Measurements from ENCODE around the gene ARAP3.

Gene ARAP3

GRCh38 chr5:141714542-141715310, 32.7 kb upstream of the ARAP3 start:
- no peak for TF ChIP-seq CREB1 (IDR thresholded peaks at IDR 0.05; ENCODE audit: low read depth)
- TF ChIP-seq, protein P1, sequence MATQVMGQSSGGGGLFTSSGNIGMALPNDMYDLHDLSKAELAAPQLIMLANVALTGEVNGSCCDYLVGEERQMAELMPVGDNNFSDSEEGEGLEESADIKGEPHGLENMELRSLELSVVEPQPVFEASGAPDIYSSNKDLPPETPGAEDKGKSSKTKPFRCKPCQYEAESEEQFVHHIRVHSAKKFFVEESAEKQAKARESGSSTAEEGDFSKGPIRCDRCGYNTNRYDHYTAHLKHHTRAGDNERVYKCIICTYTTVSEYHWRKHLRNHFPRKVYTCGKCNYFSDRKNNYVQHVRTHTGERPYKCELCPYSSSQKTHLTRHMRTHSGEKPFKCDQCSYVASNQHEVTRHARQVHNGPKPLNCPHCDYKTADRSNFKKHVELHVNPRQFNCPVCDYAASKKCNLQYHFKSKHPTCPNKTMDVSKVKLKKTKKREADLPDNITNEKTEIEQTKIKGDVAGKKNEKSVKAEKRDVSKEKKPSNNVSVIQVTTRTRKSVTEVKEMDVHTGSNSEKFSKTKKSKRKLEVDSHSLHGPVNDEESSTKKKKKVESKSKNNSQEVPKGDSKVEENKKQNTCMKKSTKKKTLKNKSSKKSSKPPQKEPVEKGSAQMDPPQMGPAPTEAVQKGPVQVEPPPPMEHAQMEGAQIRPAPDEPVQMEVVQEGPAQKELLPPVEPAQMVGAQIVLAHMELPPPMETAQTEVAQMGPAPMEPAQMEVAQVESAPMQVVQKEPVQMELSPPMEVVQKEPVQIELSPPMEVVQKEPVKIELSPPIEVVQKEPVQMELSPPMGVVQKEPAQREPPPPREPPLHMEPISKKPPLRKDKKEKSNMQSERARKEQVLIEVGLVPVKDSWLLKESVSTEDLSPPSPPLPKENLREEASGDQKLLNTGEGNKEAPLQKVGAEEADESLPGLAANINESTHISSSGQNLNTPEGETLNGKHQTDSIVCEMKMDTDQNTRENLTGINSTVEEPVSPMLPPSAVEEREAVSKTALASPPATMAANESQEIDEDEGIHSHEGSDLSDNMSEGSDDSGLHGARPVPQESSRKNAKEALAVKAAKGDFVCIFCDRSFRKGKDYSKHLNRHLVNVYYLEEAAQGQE (IDR thresholded peaks at IDR 0.05; ENCODE audit: low read depth) = no peak
- 0 out of 2 replicates have a peak, but pooled peaks have one; percentile 4 for TF ChIP-seq TEAD4 (IDR thresholded peaks at IDR 0.05)
- no peak for TF ChIP-seq TCF12 (IDR thresholded peaks at IDR 0.05; ENCODE audit: low read depth)
- TF ChIP-seq YY1 (IDR thresholded peaks at IDR 0.05; ENCODE audit: low read depth) = no peak
- no peak for TF ChIP-seq ZBTB7A (IDR thresholded peaks at IDR 0.05; ENCODE audit: low read depth)
- no peak for TF ChIP-seq RAD21 (IDR thresholded peaks at IDR 0.05; ENCODE audit: low read depth)
- peak; percentile 35; the same call in 1 of the 2 replicates for TF ChIP-seq EP300 (IDR thresholded peaks at IDR 0.05; ENCODE audit: borderline replicate concordance)
- TF ChIP-seq FOXM1 (IDR thresholded peaks at IDR 0.05; ENCODE audit: borderline replicate concordance, low read depth) = no peak
- no peak for TF ChIP-seq TAF1 (IDR thresholded peaks at IDR 0.05; ENCODE audit: low read depth)
- TF ChIP-seq USF1 (IDR thresholded peaks at IDR 0.05) = no peak
- TF ChIP-seq NFIC (IDR thresholded peaks at IDR 0.05) = peak; percentile 20; the same call in 1 of the 2 replicates
- TF ChIP-seq CEBPB (IDR thresholded peaks at IDR 0.05) = peak; percentile 41; the same call in 1 of the 2 replicates
- TF ChIP-seq MAX (IDR thresholded peaks at IDR 0.05) = no peak

- TF ChIP-seq RAD21 (IDR thresholded peaks at IDR 0.05; ENCODE audit: low read depth) (no peak), TAF1 (IDR thresholded peaks at IDR 0.05; ENCODE audit: low read depth) (no peak), EP300 (IDR thresholded peaks at IDR 0.05; ENCODE audit: borderline replicate concordance) (peak; percentile 77), ZBTB7A (IDR thresholded peaks at IDR 0.05; ENCODE audit: low read depth) (no peak), TCF12 (IDR thresholded peaks at IDR 0.05; ENCODE audit: low read depth) (peak; percentile 69), CREB1 (IDR thresholded peaks at IDR 0.05; ENCODE audit: low read depth) (no peak), YY1 (IDR thresholded peaks at IDR 0.05; ENCODE audit: low read depth) (0 out of 2 replicates have a peak, but pooled peaks have one; percentile 41), NFIC (IDR thresholded peaks at IDR 0.05) (no peak), CEBPB (IDR thresholded peaks at IDR 0.05) (0 out of 2 replicates have a peak, but pooled peaks have one; percentile 33), EGR1 (IDR thresholded peaks at IDR 0.05) (no peak), MAX (IDR thresholded peaks at IDR 0.05) (peak; percentile 66), FOXM1 (IDR thresholded peaks at IDR 0.05; ENCODE audit: borderline replicate concordance, low read depth) (no peak; the same call in 1 of the 2 replicates), TEAD4 (IDR thresholded peaks at IDR 0.05) (peak; percentile 73), USF1 (IDR thresholded peaks at IDR 0.05) (peak; percentile 61)
- TF ChIP-seq, protein P1 (IDR thresholded peaks at IDR 0.05; ENCODE audit: low read depth) = no peak
Observed at GRCh38 chr5:141713616-141714309, 31.7 kb upstream of the ARAP3 start.

DNA sequence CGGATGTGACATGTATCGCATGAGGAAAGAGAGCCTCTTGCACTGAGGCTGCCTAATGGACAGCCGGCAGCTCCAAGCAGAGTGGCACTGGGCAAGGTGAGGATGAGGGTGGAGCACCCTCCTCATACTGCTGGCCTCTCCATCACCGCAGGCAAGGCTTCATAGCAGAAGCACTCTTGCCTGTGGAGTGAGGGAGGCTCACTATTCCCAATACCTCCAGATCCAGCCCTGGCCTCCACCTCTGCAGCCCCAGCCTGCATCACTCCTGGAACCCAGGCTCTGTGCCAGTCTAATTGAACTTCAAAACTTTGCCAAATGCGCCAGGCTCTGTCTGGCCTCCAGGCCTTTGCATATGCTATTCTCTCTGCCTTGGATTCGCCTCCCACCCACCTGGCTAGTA, 29.7 kb upstream of the ARAP3 start:
- no peak for TF ChIP-seq YY1 (IDR thresholded peaks at IDR 0.05; ENCODE audit: low read depth)
- TF ChIP-seq USF1 (IDR thresholded peaks at IDR 0.05) = no peak
- no peak for TF ChIP-seq EP300 (IDR thresholded peaks at IDR 0.05; ENCODE audit: borderline replicate concordance)
- TF ChIP-seq TAF1 (IDR thresholded peaks at IDR 0.05; ENCODE audit: low read depth) = no peak
- TF ChIP-seq RAD21 (IDR thresholded peaks at IDR 0.05; ENCODE audit: low read depth) = no peak
- TF ChIP-seq CREB1 (IDR thresholded peaks at IDR 0.05; ENCODE audit: low read depth) = no peak

DNA sequence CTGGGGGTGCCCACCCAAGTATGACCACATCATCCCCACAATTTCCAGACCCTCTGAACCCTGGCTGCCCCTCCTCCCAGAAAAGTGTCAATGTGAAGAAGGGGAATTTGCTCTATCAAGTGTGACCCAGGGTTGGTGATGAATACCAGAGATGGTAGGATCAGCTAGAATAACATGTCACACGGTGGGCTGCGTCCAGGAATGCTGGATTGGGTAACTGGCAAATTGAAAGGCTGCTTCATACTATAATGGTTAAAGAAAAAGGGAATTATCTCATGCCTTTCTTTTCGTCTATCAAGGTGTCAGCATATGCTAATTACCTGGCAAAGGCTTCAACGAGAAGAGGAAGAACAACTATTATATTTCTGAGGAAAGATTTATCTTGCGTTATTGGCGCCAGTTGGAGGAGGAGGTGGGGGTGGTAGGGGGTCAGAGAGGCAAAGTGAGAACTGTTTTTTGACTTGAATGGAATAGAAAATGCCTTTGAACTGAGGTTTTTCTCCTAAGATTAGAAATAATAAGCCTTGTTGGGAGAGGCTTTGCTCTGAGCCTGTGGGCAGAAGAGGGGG, 27.8 kb upstream of the ARAP3 start:
- TF ChIP-seq ZBTB7A (IDR thresholded peaks at IDR 0.05; ENCODE audit: low read depth) = no peak
- no peak for TF ChIP-seq YY1 (IDR thresholded peaks at IDR 0.05; ENCODE audit: low read depth)
- TF ChIP-seq MAX (IDR thresholded peaks at IDR 0.05) = no peak
- TF ChIP-seq, protein P1 (IDR thresholded peaks at IDR 0.05; ENCODE audit: low read depth) = no peak
- no peak for TF ChIP-seq FOXM1 (IDR thresholded peaks at IDR 0.05; ENCODE audit: borderline replicate concordance, low read depth)
- TF ChIP-seq EGR1 (IDR thresholded peaks at IDR 0.05) = no peak
- no peak for TF ChIP-seq CREB1 (IDR thresholded peaks at IDR 0.05; ENCODE audit: low read depth)
- TF ChIP-seq TAF1 (IDR thresholded peaks at IDR 0.05; ENCODE audit: low read depth) = no peak
- TF ChIP-seq CEBPB (IDR thresholded peaks at IDR 0.05) = no peak
- TF ChIP-seq NFIC (IDR thresholded peaks at IDR 0.05) = no peak
